Prostate gland (tissue), 2 donors: ENCODE measurements around the gene TRIM25. TPM values are rescaled to one million over a fixed set of nuclear protein-coding genes. Genes with fewer than 3 reads are reported as not detected.

Experiments used
- DNase-seq: peaks from one replicate; pipeline ENCODE4 v3.0.0-alpha.2; 2019; ENCODE audit warnings: low spot score
- H3K27ac ChIP-seq, 2 donors: fragments of 200-600 bp; sonication (generic); 2 replicates each; pipeline ENCODE4 v1.5.1; 2017 to 2019
- H3K27me3 ChIP-seq: fragments of 200-600 bp; sonication (generic); replicated peaks from 2 replicates; pipeline ENCODE4 v1.5.1; 2019; ENCODE audit not compliant: insufficient read depth
- H3K36me3 ChIP-seq, 2 donors: fragments of 200-600 bp; sonication (generic); 1 replicate in 1 of 2; 2 replicates in 1 of 2; pipeline versions ENCODE4 v1.5.1 to v1.8.1; 2017 to 2019
- H3K4me1 ChIP-seq: fragments of 200-600 bp; sonication (generic); replicated peaks from 2 replicates; pipeline ENCODE4 v1.5.1; 2019
- H3K4me3 ChIP-seq, 2 donors: fragments of 200-600 bp; sonication (generic); 2 replicates each; pipeline ENCODE4 v1.5.1; 2017 to 2019
- H3K9me3 ChIP-seq: fragments of 200-600 bp; sonication (generic); 2 replicates; pipeline ENCODE4 v1.5.1; 2017
- CTCF ChIP-seq, 4 experiments: fragments of 200-600 bp in 2 of 4; fragments of 450-650 bp in 2 of 4; sonication (generic) in 2 of 4; IDR thresholded peaks; 1 replicate in 3 of 4; 2 replicates in 1 of 4; pipeline ENCODE4 v1.5.1; 2016 to 2019; ENCODE audit warnings: antibody characterized with exemption in 4 of 4, mild to moderate bottlenecking in 2 of 4, moderate library complexity in 2 of 4
- POLR2A ChIP-seq: fragments of 450-650 bp; IDR thresholded peaks from one replicate; pipeline ENCODE4 v1.6.1; 2016; ENCODE audit warnings: antibody characterized with exemption, mild to moderate bottlenecking
- POLR2AphosphoS5 ChIP-seq: sonication (generic); formaldehyde crosslinking; IDR thresholded peaks from one replicate; pipeline ENCODE4 v1.6.1; 2017; ENCODE audit warnings: antibody characterized with exemption
- WGBS: methylation state at CpG from one replicate; pipeline ENCODE4 v1.1.5; 2018; 5-methylcytosine and 5-hydroxymethylcytosine counted together
- intact Hi-C: fragments of 100-400 bp; cut with DNase I; formaldehyde crosslinking; loops from one replicate; pipeline ENCODE4 v1.14.2; 2022
- total RNA-seq, 2 donors: library from RNA; depleted of rRNA; stranded (reverse); fragments of >200 nt; gene quantifications; one replicate each; pipeline ENCODE4 v1.1.0, GENCODE V29; 2016

The TRIM25 gene
- total RNA-seq, 2 donors from 2014 or later: 28.7 to 49.0 TPM

- H3K9me3 ChIP-seq: no peaks in the 10 kb centered on the region
- no peaks in the 10 kb centered on the region for H3K36me3 ChIP-seq
- no peaks in the 10 kb centered on the region for H3K4me1 ChIP-seq
- intact Hi-C loops: no loop called here
- WGBS: 83% methylated on average over 8 of the region's 8 CpGs
- no peaks in the 10 kb centered on the region for H3K27me3 ChIP-seq
- DNase-seq: no peak
- H3K4me3 ChIP-seq: no peak overlapping the region
- no peak for TF ChIP-seq POLR2A
- no peak for TF ChIP-seq CTCF (IDR thresholded peaks at IDR 0.05)
- no peak for TF ChIP-seq POLR2AphosphoS5
- no peak overlapping the region for H3K27ac ChIP-seq
These were observed 33.3 kb downstream of the TRIM25 start for GRCh38 chr17:56880571-56880970.

- Histone ChIP-seq H3K9me3 (no peaks in the 10 kb centered on the region), H3K27ac (no peak overlapping the region), H3K4me1 (no peaks in the 10 kb centered on the region), H3K36me3 (no peaks in the 10 kb centered on the region), H3K4me3 (no peak overlapping the region), H3K27me3 (no peaks in the 10 kb centered on the region)
- intact Hi-C loops: no loop called here
- no peak for DNase-seq
- TF ChIP-seq POLR2AphosphoS5 (no peak), CTCF (IDR thresholded peaks at IDR 0.05) (no peak), POLR2A (no peak)
- 69% methylated on average over 3 of the region's 3 CpGs for WGBS
These were observed 33.7 kb downstream of the TRIM25 start for GRCh38 chr17:56880133-56880532.

- intact Hi-C loops: no loop called here
- WGBS: 93% methylated on average over 7 of the region's 7 CpGs
These were observed 34.6 kb downstream of the TRIM25 start for GRCh38 chr17:56879280-56879679.

GRCh38 chr17:56876766-56877179 lies 37.1 kb downstream of the TRIM25 start:
- 89% methylated on average over 7 of the region's 7 CpGs for WGBS
- Histone ChIP-seq H3K4me3 (no peak overlapping the region), H3K27me3 (no peaks in the 10 kb centered on the region), H3K9me3 (no peaks in the 10 kb centered on the region), H3K27ac (no peak overlapping the region), H3K36me3 (no peaks in the 10 kb centered on the region), H3K4me1 (no peaks in the 10 kb centered on the region)
- intact Hi-C loops: no loop called here
- TF ChIP-seq POLR2AphosphoS5 (no peak), POLR2A (no peak), CTCF (IDR thresholded peaks at IDR 0.05) (no peak)
- DNase-seq: no peak

More at GRCh38 chr17:56879280-56879679, 34.6 kb downstream of the TRIM25 start:
- Histone ChIP-seq H3K4me1 (no peaks in the 10 kb centered on the region), H3K4me3 (no peak overlapping the region), H3K9me3 (no peaks in the 10 kb centered on the region), H3K27me3 (no peaks in the 10 kb centered on the region), H3K36me3 (no peaks in the 10 kb centered on the region), H3K27ac (no peak overlapping the region)
- no peak for DNase-seq
- TF ChIP-seq CTCF (IDR thresholded peaks at IDR 0.05): no peak
- TF ChIP-seq POLR2A: no peak
- TF ChIP-seq POLR2AphosphoS5: no peak

- Histone ChIP-seq H3K4me3 (no peak overlapping the region), H3K27ac (no peak overlapping the region), H3K27me3 (no peaks in the 10 kb centered on the region), H3K4me1 (no peaks in the 10 kb centered on the region), H3K36me3 (no peaks in the 10 kb centered on the region), H3K9me3 (no peaks in the 10 kb centered on the region)
- no peak for TF ChIP-seq CTCF (IDR thresholded peaks at IDR 0.05)
- TF ChIP-seq POLR2A: no peak
- no peak for TF ChIP-seq POLR2AphosphoS5
- 90% methylated on average over 4 of the region's 4 CpGs for WGBS
- DNase-seq: no peak
- intact Hi-C loops: no loop called here
These were observed 43.7 kb downstream of the TRIM25 start for GRCh38 chr17:56870081-56870651.
